HEK293 (cell line): ENCODE measurements around the gene DCAF8.

ENCODE experiments used
- GLI4 ChIP-seq: fragments of 450-650 bp; formaldehyde crosslinking; IDR thresholded peaks from 2 replicates; pipeline ENCODE4 v1.5.1; 2016; ENCODE audit warnings: missing biosample characterization, missing genetic modification characterization
- GLIS1 ChIP-seq: fragments of 450-650 bp; formaldehyde crosslinking; IDR thresholded peaks from 2 replicates; pipeline ENCODE4 v1.5.1; 2016; ENCODE audit warnings: missing biosample characterization, missing genetic modification characterization
- KLF10 ChIP-seq: fragments of 450-650 bp; IDR thresholded peaks from 2 replicates; pipeline ENCODE4 v1.5.1; 2018; ENCODE audit warnings: missing biosample characterization, mild to moderate bottlenecking, missing genetic modification characterization
- KLF9 ChIP-seq: fragments of 450-650 bp; formaldehyde crosslinking; IDR thresholded peaks from 2 replicates; pipeline ENCODE4 v1.5.1; 2016; ENCODE audit warnings: missing biosample characterization, missing genetic modification characterization, low read depth
- OVOL3 ChIP-seq: fragments of 450-650 bp; formaldehyde crosslinking; IDR thresholded peaks from 2 replicates; pipeline ENCODE4 v1.5.1; 2016; ENCODE audit warnings: missing biosample characterization, missing genetic modification characterization
- SETDB1 ChIP-seq: IDR thresholded peaks from one replicate; pipeline ENCODE4 v1.6.1; 2017; ENCODE audit warnings: mild to moderate bottlenecking, low read length, moderate library complexity, mixed read lengths; ENCODE audit not compliant: insufficient read length
- SP3 ChIP-seq: fragments of 450-650 bp; formaldehyde crosslinking; IDR thresholded peaks from 2 replicates; pipeline ENCODE4 v1.5.1; 2016; ENCODE audit warnings: missing biosample characterization, missing genetic modification characterization
- ZBTB20 ChIP-seq: fragments of 450-650 bp; formaldehyde crosslinking; IDR thresholded peaks from 2 replicates; pipeline ENCODE4 v1.5.1; 2016; ENCODE audit warnings: missing biosample characterization, missing genetic modification characterization
- ZBTB21 ChIP-seq: fragments of 450-650 bp; formaldehyde crosslinking; IDR thresholded peaks from 2 replicates; pipeline ENCODE4 v1.5.1; 2017; ENCODE audit warnings: missing biosample characterization, missing genetic modification characterization
- ZBTB8A ChIP-seq: fragments of 450-650 bp; formaldehyde crosslinking; IDR thresholded peaks from 2 replicates; pipeline ENCODE4 v1.5.1; 2016; ENCODE audit warnings: missing biosample characterization, missing genetic modification characterization
- ZNF175 ChIP-seq: fragments of 450-650 bp; formaldehyde crosslinking; IDR thresholded peaks from 2 replicates; pipeline ENCODE4 v1.5.1; 2016; ENCODE audit warnings: missing biosample characterization, missing genetic modification characterization
- ZNF2 ChIP-seq: fragments of 450-650 bp; formaldehyde crosslinking; IDR thresholded peaks from 2 replicates; pipeline ENCODE4 v1.5.1; 2016; ENCODE audit warnings: missing biosample characterization, missing genetic modification characterization
- ZNF202 ChIP-seq: fragments of 450-650 bp; formaldehyde crosslinking; IDR thresholded peaks from 2 replicates; pipeline ENCODE4 v1.5.1; 2016; ENCODE audit warnings: missing biosample characterization, missing genetic modification characterization, borderline replicate concordance
- ZNF350 ChIP-seq: fragments of 450-650 bp; formaldehyde crosslinking; IDR thresholded peaks from 2 replicates; pipeline ENCODE4 v1.5.0; 2017; ENCODE audit warnings: missing biosample characterization, mild to moderate bottlenecking, missing genetic modification characterization
- ZNF501 ChIP-seq: fragments of 450-650 bp; formaldehyde crosslinking; IDR thresholded peaks from 2 replicates; pipeline ENCODE4 v1.5.1; 2016; ENCODE audit warnings: missing biosample characterization, missing genetic modification characterization
- ZNF510 ChIP-seq: fragments of 450-650 bp; formaldehyde crosslinking; IDR thresholded peaks from 2 replicates; pipeline ENCODE4 v1.5.1; 2018; ENCODE audit warnings: mild to moderate bottlenecking, missing genetic modification characterization, missing biosample characterization; ENCODE audit not compliant: insufficient replicate concordance
- ZNF529 ChIP-seq: fragments of 450-650 bp; formaldehyde crosslinking; IDR thresholded peaks from 2 replicates; pipeline ENCODE4 v1.5.1; 2017; ENCODE audit warnings: missing genetic modification characterization, missing biosample characterization; ENCODE audit not compliant: insufficient replicate concordance
- ZNF548 ChIP-seq: fragments of 450-650 bp; formaldehyde crosslinking; IDR thresholded peaks from 2 replicates; pipeline ENCODE4 v1.5.1; 2016; ENCODE audit warnings: missing biosample characterization, missing genetic modification characterization
- ZNF560 ChIP-seq: fragments of 450-650 bp; formaldehyde crosslinking; IDR thresholded peaks from 2 replicates; pipeline ENCODE4 v1.5.1; 2017; ENCODE audit warnings: missing biosample characterization, missing genetic modification characterization, borderline replicate concordance
- ZNF621 ChIP-seq: fragments of 450-650 bp; formaldehyde crosslinking; IDR thresholded peaks from 2 replicates; pipeline ENCODE4 v1.5.1; 2017; ENCODE audit warnings: missing biosample characterization, missing genetic modification characterization
- ZNF707 ChIP-seq: fragments of 450-650 bp; formaldehyde crosslinking; IDR thresholded peaks from 2 replicates; pipeline ENCODE4 v1.5.1; 2016; ENCODE audit warnings: missing biosample characterization, missing genetic modification characterization
- ZNF747 ChIP-seq: fragments of 450-650 bp; formaldehyde crosslinking; IDR thresholded peaks from 2 replicates; pipeline ENCODE4 v1.5.1; 2016; ENCODE audit warnings: missing biosample characterization, missing genetic modification characterization
- ZNF768 ChIP-seq: fragments of 450-650 bp; formaldehyde crosslinking; IDR thresholded peaks from 2 replicates; pipeline ENCODE4 v1.5.1; 2018; ENCODE audit warnings: missing biosample characterization, mild to moderate bottlenecking, missing genetic modification characterization
- ZNF830 ChIP-seq: fragments of 450-650 bp; IDR thresholded peaks from 2 replicates; pipeline ENCODE4 v1.5.0; 2018; ENCODE audit warnings: missing biosample characterization, missing genetic modification characterization, low read depth, mild to moderate bottlenecking, moderate library complexity
- ZNF843 ChIP-seq: fragments of 450-650 bp; formaldehyde crosslinking; IDR thresholded peaks from 2 replicates; pipeline ENCODE4 v1.5.1; 2016; ENCODE audit warnings: missing biosample characterization, missing genetic modification characterization
- ZSCAN30 ChIP-seq: fragments of 450-650 bp; IDR thresholded peaks from 2 replicates; pipeline ENCODE4 v1.5.1; 2018; ENCODE audit warnings: missing biosample characterization, mild to moderate bottlenecking, missing genetic modification characterization, moderate library complexity
- TF ChIP-seq, protein P1 (sequence below): fragments of 450-650 bp; formaldehyde crosslinking; IDR thresholded peaks from 2 replicates; pipeline ENCODE4 v1.5.1; 2016; ENCODE audit warnings: missing biosample characterization, missing genetic modification characterization, borderline replicate concordance
- TF ChIP-seq, protein P2 (sequence below): fragments of 450-650 bp; formaldehyde crosslinking; IDR thresholded peaks from 2 replicates; pipeline ENCODE4 v1.5.1; 2016; ENCODE audit warnings: missing biosample characterization, missing genetic modification characterization
- TF ChIP-seq, protein P3 (sequence below): fragments of 450-650 bp; formaldehyde crosslinking; IDR thresholded peaks from 2 replicates; pipeline ENCODE4 v1.5.1; 2016; ENCODE audit warnings: missing biosample characterization, missing genetic modification characterization
- TF ChIP-seq, protein P4 (sequence below): fragments of 450-650 bp; formaldehyde crosslinking; IDR thresholded peaks from 2 replicates; pipeline ENCODE4 v1.5.1; 2016; ENCODE audit warnings: missing biosample characterization, missing genetic modification characterization
- TF ChIP-seq, protein P5 (sequence below): fragments of 450-650 bp; formaldehyde crosslinking; IDR thresholded peaks from 2 replicates; pipeline ENCODE4 v1.5.1; 2017; ENCODE audit warnings: missing biosample characterization, mild to moderate bottlenecking, missing genetic modification characterization, moderate library complexity

Gene DCAF8

DNA sequence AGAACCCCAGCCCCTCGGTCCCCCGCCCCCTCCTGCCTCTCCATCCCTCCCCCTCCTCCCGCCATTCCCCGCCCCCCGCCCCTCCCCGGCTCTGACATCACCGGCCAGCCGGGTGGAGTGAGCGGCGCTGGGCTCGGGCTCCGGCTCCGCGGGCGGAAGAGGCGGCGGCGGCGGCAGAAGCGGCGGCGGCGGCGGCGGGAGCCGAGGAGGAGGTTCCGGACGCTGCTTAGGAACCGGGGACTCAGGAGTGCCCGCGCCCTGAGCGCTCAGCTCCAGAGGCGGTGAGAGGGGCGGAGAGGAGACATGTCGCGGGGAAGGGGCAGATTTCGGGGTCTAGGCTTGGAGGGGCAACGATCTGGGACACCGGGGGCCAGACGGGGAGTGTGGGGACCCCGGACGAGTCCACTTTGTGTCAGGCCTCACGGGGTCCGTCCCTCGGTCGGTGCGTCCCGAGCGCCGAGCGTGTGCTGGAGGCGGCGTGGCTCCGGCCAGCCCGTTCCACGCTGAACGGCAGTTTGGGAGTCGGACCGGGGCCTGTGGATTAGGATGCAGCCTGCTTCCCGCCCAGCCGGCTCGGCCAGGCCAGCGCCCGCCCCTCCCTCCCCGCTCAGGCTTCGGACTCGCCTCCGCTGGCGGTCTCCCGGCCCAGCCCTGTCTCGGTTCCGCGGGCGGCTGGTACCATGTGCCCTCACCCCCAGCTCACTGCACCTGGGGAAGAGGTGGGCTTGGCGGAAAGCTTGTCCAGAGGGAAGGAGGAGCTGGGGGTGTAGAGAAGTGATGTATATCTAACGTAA, 56.9 kb downstream of the DCAF8 start, which contains the start of gene PEA15 (continued):
- TF ChIP-seq OVOL3 (no peak), SETDB1 (no peak), ZBTB20 (tag by site-specific recombination) (peak; percentile 2; the same call in 1 of the 2 replicates), ZNF529 (no peak), ZNF707 (tag by site-specific recombination) (no peak), ZNF560 (0 out of 2 replicates have a peak, but pooled peaks have one; percentile 18), KLF10 (tag by site-specific recombination) (no peak), ZSCAN30 (tag by site-specific recombination) (peak; percentile 29; the same call in 1 of the 2 replicates), ZBTB8A (tag by site-specific recombination) (peak; percentile 51), SP3 (no peak; the same call in 1 of the 2 replicates), ZNF830 (tag by site-specific recombination) (no peak), ZNF175 (tag by site-specific recombination) (no peak), ZNF2 (peak; percentile 27; the same call in 1 of the 2 replicates), ZNF510 (no peak), ZNF202 (tag by site-specific recombination) (no peak), ZNF501 (tag by site-specific recombination) (peak; percentile 79), GLI4 (tag by site-specific recombination) (peak; percentile 52; the same call in 1 of the 2 replicates), ZNF350 (tag by site-specific recombination) (no peak), ZNF747 (tag by site-specific recombination) (no peak), GLIS1 (tag by site-specific recombination) (no peak), ZBTB21 (tag by site-specific recombination) (no peak), KLF9 (no peak; the same call in 1 of the 2 replicates), ZNF548 (tag by site-specific recombination) (no peak), ZNF621 (tag by site-specific recombination) (no peak), ZNF768 (tag by site-specific recombination) (no peak; the same call in 1 of the 2 replicates), ZNF843 (peak; percentile 58)
- TF ChIP-seq, protein P1, sequence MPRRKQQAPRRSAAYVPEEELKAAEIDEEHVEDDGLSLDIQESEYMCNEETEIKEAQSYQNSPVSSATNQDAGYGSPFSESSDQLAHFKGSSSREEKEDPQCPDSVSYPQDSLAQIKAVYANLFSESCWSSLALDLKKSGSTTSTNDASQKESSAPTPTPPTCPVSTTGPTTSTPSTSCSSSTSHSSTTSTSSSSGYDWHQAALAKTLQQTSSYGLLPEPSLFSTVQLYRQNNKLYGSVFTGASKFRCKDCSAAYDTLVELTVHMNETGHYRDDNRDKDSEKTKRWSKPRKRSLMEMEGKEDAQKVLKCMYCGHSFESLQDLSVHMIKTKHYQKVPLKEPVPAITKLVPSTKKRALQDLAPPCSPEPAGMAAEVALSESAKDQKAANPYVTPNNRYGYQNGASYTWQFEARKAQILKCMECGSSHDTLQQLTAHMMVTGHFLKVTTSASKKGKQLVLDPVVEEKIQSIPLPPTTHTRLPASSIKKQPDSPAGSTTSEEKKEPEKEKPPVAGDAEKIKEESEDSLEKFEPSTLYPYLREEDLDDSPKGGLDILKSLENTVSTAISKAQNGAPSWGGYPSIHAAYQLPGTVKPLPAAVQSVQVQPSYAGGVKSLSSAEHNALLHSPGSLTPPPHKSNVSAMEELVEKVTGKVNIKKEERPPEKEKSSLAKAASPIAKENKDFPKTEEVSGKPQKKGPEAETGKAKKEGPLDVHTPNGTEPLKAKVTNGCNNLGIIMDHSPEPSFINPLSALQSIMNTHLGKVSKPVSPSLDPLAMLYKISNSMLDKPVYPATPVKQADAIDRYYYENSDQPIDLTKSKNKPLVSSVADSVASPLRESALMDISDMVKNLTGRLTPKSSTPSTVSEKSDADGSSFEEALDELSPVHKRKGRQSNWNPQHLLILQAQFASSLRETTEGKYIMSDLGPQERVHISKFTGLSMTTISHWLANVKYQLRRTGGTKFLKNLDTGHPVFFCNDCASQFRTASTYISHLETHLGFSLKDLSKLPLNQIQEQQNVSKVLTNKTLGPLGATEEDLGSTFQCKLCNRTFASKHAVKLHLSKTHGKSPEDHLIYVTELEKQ (tag by site-specific recombination) = peak; percentile 30; the same call in 1 of the 2 replicates
- TF ChIP-seq, protein P2, sequence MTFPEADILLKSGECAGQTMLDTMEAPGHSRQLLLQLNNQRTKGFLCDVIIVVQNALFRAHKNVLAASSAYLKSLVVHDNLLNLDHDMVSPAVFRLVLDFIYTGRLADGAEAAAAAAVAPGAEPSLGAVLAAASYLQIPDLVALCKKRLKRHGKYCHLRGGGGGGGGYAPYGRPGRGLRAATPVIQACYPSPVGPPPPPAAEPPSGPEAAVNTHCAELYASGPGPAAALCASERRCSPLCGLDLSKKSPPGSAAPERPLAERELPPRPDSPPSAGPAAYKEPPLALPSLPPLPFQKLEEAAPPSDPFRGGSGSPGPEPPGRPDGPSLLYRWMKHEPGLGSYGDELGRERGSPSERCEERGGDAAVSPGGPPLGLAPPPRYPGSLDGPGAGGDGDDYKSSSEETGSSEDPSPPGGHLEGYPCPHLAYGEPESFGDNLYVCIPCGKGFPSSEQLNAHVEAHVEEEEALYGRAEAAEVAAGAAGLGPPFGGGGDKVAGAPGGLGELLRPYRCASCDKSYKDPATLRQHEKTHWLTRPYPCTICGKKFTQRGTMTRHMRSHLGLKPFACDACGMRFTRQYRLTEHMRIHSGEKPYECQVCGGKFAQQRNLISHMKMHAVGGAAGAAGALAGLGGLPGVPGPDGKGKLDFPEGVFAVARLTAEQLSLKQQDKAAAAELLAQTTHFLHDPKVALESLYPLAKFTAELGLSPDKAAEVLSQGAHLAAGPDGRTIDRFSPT = peak; percentile 62; the same call in 1 of the 2 replicates
- TF ChIP-seq, protein P3, sequence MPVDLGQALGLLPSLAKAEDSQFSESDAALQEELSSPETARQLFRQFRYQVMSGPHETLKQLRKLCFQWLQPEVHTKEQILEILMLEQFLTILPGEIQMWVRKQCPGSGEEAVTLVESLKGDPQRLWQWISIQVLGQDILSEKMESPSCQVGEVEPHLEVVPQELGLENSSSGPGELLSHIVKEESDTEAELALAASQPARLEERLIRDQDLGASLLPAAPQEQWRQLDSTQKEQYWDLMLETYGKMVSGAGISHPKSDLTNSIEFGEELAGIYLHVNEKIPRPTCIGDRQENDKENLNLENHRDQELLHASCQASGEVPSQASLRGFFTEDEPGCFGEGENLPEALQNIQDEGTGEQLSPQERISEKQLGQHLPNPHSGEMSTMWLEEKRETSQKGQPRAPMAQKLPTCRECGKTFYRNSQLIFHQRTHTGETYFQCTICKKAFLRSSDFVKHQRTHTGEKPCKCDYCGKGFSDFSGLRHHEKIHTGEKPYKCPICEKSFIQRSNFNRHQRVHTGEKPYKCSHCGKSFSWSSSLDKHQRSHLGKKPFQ (tag by site-specific recombination) = no peak
- TF ChIP-seq, protein P4, sequence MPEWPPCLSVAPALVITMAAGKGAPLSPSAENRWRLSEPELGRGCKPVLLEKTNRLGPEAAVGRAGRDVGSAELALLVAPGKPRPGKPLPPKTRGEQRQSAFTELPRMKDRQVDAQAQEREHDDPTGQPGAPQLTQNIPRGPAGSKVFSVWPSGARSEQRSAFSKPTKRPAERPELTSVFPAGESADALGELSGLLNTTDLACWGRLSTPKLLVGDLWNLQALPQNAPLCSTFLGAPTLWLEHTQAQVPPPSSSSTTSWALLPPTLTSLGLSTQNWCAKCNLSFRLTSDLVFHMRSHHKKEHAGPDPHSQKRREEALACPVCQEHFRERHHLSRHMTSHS (tag by site-specific recombination) = no peak
- TF ChIP-seq, protein P5, sequence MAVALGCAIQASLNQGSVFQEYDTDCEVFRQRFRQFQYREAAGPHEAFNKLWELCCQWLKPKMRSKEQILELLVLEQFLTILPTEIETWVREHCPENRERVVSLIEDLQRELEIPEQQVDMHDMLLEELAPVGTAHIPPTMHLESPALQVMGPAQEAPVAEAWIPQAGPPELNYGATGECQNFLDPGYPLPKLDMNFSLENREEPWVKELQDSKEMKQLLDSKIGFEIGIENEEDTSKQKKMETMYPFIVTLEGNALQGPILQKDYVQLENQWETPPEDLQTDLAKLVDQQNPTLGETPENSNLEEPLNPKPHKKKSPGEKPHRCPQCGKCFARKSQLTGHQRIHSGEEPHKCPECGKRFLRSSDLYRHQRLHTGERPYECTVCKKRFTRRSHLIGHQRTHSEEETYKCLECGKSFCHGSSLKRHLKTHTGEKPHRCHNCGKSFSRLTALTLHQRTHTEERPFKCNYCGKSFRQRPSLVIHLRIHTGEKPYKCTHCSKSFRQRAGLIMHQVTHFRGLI (tag by site-specific recombination) = peak; percentile 32; the same call in 1 of the 2 replicates
